HG03439 (cell line): ENCODE measurements around the gene NLK.
"Not testable (repeated sequence)": the region's sequence is repeated elsewhere in the genome, so short reads cannot be mapped to it uniquely, and the experiment has no call there.

Experiments used
- ATAC-seq: cut with Tn5 transposase; IDR thresholded peaks from one replicate; pipeline ENCODE4 v1.9.1; 2021; ENCODE audit warnings: mild to moderate bottlenecking, moderate library complexity; ENCODE audit not compliant: unreplicated experiment

NLK gene

DNA sequence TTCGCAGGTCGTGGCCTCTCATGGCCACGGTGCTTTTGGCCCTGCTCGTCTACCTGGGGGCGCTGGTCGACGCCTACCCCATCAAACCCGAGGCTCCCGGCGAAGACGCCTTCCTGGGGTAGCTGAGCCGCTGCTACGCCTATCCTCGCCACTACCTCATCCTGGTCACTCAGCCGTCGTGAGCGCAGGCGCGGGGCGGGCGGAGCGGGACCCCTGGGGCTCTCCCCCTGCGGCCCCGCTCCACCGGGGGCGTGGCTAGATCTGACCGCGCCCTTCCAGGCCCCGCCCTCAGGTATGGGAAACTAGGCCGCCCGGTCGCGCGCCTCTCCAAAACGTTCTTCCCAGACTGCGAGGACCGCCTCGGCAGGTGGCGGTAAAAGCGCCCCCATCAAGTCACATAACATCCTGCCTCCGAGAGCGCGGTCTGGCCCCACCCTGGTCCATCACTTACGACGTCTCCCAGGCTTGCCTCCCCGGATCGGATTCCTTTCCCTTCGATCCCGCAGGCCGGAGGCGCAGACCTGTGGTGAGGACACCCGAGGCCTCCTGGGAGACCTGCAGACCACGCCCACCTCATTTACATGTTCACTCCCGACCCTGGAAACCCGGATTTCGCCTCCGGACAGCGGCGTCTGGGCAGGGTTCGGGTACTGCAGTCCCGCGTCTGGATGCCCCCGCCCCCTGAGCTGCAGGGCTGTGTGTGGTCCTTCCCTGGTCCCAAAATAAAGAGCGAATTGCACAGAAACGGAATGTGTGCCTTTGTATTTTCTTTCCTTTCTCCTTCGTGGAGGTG lies 185.0 kb downstream of the NLK start:
- ATAC-seq: no peak

DNA sequence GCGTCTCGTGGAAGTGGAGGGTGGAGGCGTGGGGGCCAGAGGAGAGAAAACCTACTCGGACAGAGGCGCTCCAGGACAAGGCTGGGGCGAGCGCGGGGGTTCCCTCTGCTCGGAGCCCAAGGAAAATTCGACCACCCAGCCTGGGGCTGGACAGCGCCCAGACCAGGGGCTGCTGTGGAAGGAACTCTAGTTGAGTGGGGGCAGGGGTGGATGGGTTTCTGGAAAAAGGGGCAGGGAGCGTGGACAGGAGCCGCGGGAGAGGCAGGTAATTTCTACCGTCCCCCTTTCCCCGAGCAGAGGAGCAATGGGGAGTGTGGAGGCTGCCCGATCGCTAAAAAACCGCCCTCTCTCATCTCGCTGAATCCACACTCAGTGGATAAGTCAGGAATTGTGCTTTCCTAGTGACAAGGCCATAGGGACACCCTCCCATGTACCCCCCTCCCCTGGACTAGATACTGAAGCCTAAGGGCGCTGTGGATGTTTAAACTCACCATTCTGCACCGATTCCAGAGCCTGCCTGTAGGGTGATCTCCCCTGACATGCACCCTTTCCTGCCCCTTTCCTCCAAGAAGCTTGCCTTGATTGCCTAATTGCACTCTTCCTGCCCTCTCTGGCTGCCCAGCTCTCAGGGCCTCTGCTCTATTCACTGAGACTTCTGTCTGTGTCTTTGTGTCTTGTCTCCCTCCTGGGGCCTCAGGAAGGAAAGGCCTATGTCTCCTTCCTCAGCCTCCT lies 185.8 kb downstream of the NLK start:
- ATAC-seq: no peak

DNA sequence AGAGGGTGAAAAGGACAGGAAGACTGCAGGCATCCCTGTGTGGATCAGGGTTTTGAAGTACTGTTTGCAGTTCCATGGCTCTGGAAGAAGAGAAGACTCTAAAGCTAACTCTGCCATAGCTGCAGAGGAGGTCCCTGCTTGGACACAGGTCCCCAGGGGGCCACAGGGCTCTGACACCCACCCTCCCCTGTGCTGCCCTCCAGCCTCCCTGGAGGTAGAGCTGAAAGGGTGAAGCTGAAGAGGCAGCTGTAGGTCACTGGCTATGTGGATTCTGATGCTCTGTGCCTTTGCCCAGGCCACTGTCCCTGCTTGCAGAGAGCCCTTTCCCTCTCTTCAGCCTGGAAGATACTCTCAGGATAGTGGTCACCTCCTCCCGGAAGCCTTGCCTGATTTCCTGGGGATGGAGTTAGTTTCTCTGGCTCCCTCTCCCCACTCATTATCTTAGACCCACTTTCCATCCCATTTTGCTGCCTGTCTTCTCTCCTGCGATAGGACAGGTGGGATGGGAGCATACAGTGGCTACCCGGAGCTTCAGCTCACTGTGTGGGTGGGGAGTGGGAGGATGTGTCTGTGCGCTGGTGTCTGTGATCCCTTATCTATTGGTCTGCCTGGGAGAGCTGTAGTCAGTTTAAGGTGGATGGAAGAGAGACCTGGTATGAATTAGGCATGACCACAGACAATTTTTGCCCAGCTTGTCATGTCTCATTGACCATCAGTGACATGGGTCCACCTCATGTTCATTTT lies 186.7 kb downstream of the NLK start:
- ATAC-seq: no peak

DNA sequence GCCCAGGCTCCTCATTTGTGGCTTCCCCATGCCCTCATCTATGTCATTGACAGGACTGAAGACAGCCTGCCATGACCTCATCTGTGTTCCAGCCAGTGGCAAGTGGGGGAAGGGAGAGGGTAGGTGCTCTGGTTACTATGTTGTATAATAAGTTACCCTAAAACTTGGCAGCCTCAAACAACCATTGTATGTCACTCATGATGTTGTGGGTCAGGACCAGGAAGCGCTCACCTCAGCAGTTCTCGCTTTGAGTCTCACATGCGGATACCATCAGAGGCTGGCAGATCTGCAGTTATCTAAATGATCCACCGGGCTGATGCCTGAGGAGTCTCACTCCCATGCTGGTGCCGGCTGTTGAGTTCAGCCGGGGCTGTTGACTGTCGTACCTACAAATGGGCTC lies 187.5 kb downstream of the NLK start:
- ATAC-seq: no peak

DNA sequence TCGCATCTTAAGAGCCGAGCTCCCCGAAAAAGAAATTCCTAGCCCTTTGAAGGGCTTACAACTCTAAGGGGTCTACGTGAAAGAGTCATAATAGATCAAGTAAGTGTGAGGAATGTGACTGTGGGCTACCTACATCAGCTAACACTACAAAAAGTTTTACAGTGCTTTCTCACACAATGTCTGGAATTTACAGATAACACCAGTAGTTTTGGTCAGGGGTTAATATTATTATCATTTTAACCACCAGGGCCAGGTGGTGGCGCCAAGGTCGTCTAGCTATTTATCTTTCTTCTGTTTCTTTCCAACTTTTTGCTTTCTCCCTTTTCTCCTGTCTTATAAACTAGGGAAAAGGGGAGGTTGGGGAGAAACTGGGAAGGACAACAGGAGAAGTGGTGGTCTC lies 188.1 kb downstream of the NLK start:
- not testable (repeated sequence) for ATAC-seq

DNA sequence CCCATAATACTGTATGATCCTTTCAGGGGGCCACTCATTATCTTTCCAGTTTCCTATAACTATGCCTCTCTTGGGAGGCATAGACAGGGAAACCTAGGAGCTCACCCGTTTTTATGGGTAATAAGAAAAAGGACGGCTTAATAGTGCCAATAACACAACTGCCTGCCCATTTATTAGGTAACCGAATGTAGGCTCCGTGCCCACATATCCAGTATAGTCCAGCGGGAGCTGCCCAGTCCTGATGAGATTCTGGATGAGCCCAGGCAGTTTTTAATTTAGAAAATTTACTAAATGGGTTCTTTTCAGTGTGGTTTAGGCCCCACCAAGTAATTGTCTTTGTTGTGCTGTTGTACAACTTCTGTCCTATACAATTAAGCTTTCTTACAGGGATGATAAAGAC lies 189.1 kb downstream of the NLK start:
- ATAC-seq: not testable (repeated sequence)

DNA sequence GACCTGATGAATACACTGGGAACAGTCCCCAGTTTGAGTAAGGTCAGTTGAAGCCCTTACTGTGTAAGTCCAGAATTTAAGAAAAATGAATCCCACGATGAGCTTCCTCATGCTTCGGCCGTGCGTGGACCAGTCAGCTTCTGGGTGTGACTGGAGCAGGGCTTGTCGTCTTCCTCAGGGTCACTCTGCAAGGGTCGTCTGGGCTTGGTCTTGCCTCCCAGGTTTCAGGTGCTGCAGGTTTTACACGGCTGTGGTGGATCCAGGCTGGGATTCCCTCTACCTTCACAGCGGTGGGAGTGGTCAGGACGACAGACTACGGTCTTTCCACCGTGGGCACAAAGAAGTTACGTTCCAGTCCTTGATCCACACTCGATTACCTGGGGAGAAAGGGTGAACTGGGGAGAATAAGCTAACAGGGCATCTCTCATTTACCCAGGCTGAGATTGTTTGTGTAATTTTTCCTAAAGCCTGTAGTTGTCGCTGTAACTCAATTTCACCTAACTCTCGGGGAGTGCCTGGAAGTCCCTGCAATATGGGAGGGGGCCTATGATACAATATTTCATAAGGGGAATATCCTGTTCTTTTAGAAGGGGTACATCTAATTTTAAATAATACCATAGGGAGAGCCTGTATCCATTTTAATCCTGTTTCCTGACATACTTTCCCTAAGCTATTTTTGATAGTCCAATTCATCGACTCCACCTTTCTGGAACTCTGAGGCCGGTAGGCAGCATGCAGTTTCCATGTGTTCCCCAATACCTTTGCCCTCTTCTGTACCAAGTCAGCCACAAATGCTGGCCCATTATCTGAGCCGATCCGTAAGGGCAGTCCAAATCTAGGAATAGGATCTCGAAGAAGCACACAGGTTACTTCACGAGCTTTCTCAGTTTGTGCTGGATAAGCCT lies 190.7 kb downstream of the NLK start:
- ATAC-seq: not testable (repeated sequence)

DNA sequence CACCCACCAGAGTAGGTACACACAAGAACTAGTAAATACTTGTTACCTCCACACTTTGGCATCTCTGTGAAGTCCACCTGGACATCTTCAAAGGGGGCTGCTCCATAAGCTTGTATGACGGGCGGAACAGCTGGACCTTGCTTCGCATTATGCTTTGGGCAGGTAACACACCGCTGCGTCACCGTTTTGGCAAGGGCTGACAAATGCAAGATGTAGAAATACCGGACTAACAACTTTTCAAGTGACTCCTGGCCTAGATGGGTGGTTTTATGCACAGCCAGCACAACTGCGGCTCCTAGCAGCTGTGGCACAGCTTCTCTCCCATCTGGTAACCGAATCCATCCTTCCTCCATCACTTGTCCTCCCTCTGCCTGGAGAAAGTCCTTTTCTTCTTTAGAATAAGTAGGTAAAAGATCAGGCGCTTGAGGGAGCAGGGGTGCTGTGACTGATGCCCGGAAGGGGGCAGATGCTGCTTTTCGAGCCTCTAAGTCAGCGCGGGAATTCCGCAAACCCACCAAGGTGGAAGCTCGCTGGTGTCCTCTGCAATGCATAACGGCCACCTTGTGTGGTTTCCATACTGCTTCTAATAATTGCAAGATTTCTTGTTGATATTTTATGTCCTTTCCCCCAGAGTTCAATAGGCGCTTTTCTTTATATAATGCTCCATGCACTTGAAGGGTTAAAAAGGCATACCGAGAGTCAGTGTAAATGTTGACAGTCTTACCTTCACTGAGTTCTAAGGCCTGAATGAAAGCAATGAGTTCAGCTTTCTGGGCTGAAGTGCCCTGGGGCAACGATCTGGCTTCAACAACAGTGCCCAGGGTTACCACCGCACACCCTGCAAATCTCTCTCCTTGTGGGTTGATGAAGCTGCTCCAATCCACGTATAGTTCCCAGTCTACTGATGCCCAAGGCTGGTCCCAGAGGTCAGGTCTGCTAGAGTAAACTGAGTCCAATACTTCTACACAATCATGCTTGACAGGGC lies 191.7 kb downstream of the NLK start:
- ATAC-seq: not testable (repeated sequence)

DNA sequence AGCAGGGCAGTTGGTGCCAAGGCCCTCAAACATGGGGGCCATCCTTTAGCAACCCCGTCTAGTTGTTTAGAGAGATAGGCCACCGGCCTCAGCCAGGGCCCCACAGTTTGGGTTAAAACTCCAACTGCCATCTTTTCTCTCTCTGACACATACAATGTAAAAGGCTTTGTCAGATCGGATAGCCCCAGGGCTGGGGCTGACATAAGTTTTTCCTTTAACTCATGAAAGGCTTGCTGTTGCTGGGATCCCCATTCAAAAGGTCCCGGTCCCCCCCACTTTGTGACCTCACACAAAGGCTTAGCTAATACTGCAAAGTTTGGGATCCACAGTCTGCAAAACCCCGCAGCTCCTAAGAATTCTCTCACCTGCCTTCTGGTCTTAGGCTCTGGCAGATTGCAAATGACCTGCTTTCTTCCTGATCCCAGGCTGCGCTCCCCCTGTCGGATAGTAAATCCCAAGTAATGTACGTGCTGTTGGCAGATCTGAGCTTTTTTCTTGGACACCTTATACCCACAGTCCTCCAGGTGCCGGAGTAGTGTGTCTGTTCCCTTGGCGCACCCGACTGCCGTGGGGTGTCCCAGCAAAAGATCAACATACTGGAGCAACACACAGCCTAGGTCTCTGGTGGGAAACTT lies 192.7 kb downstream of the NLK start:
- not testable (repeated sequence) for ATAC-seq

DNA sequence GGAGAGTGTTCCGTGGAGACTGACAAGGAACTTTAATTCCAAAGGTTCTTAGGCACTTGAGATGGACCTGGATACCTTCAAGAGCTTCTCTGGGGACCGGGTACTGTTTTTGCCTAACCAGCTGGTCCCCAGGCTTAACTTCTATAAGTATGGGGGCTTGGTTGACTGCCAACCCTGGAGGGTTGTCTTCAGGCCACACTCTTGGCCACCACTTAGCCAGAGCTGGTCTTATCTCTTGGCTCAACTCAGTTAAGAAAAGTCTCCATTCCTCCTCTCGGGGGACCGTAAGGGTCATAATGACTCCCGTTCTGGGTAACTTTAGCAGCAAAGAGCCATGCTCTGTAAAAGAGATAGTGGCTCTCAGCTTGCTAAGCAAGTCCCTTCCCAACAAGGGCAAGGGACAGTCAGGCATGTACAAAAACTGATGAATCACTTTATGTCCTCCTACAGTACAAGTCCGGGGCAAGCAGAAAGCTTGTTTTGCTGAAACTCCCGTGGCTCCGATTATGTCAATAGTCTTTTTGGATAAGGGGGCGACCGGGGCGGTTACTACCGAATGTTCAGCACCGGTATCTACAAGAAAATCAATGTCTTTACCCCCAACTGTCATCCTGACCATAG lies 193.7 kb downstream of the NLK start:
- ATAC-seq: not testable (repeated sequence)

DNA sequence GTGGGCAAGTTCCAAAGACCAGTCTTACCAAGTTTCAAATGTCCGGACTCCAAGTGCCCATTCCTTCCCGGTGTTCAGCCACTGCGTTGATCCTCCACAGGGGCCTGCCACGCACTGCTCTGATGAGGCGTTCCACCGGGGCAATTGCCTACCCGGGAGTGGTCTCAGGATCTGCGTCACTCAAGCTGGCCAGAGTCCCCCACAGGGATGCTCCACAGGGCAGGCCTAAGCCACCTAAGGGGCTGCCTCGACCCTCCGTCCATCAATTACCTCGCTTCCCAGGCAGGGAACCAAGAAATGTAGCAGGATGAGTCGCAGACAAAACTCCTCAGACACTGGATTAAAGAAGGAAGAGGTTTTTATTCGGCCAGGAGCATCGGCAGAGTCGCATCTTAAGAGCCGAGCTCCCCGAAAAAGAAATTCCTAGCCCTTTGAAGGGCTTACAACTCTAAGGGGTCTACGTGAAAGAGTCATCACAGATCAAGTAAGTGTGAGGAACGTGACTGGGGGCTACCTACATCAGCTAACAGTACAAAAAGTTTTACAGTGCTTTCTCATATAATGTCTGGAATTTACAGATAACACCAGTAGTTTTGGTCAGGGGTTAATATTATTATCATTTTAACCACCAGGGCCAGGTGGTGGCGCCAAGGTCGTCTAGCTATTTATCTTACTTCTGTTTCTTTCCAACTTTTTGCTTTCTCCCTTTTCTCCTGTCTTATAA lies 196.2 kb downstream of the NLK start:
- not testable (repeated sequence) for ATAC-seq

DNA sequence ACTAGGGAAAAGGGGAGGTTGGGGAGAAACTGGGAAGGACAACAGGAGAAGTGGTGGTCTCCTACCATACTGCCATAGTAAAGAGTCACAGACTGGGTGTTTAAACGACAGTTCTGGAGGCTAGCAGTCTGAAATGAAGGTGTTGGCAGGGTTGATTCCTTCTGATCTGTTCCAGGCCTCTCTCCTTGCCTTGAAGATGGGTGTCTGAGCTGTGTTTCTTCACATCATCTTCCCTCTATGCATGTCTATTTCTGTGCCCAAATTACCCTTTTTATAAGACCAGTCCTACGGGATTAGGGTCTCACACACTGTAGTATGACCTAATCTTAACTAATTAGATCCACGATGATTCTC lies 196.8 kb downstream of the NLK start:
- no peak for ATAC-seq

DNA sequence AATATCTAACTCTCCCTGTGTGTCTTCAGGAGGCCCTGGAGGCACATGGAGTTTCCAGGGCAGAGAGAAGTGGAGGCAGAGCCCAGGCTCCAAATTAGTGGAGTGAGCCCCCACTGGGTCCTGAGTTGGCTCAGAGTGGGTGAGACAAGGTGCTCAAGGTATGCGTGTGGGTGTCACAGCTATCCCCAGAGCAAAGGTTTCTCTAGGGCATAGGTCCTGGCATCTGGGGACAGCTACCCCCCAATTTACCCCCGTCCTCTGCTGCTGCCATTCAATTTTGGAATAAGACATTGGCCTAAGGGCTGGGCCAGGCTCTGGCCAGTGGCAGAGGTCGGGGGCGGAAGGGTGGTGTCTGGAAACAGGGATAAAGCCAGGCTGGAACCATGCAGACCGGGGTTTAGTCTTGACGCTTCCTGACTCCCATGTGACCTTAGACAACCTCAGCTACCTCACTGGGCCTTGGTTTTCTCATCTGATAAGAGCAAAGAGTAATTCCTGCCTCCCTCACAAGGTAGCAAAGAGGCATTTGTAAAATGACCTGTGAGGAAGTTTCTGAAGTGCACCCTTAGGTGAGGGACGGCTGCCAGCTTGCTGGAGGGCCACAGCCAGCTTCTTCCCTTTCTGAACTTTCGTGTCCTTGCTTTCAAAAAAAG lies 198.3 kb downstream of the NLK start:
- no peak for ATAC-seq

DNA sequence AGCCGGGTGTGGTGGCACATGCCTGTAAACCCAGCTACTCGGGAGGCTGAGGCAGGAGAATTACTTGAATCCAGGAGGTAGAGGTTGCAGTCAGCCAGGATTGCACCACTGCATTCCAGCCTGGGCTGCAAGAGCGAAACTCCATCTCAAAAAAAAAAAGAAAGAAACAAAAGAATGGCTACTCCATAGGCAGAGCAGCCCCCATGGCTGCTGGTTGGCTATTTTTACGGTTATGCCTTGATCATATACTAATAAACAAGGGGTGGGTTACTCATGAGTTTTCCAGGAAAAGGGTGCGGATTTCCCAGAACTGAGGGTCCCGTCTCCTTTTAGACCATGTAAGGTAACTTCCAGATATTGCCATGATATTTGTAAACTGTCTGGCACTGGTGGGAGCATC lies 200.3 kb downstream of the NLK start:
- no peak for ATAC-seq

DNA sequence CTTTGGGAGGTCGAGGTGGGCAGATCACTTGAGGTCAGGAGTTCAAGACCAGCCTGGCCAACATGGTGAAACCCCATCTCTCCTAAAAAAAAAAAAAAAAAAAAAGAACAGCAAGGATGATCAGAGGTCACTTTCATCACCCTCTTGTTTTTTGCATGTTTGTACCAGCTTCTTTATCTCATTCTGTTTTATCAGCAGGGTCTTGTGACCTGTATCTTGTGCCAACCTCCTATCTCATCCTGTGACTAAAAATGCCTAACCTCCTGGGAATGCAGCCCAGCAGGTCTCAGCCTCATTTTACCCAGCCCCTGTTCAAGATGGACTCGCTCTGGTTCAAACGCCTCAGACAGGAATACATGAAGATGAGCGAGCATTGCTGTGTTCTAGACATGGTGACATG lies 200.8 kb downstream of the NLK start:
- not testable (repeated sequence) for ATAC-seq

DNA sequence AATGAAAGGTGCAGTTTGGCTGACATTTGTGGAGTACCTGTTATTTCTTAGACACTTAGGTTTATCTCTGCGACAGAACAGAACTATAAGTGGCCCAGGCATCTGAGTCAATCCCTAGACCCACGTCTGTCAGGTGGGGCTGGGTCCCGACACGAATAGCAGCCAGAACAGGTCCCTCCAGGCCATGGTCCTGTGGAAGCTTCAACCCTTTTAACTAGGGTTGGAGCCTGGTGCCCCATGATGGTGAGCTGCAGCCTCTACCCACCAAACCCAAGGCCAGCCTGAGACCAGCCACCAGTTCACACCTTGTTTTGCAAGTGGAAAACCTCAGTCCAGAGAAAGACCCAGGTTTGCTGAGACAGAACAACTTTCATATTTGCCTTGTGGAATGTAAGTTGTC lies 202.0 kb downstream of the NLK start:
- no peak for ATAC-seq
